Activated T-helper 9 cell treated with anti-CD3 and anti-CD28 coated beads, Interleukin-2, amount 50 U/mL, for 16 hours (primary cell): ENCODE data around the gene PDP2.

ENCODE experiments used
- DNase-seq: peaks from one replicate; pipeline ENCODE4 v3.0.0-alpha.2; 2020; ENCODE audit warnings: low read depth

The PDP2 gene

GRCh38 chr16:66904428-66904845 lies 24.1 kb downstream of the PDP2 start:
- DNase-seq, result no peak

- no peak for DNase-seq
These were observed 24.7 kb downstream of the PDP2 start for GRCh38 chr16:66904846-66905632.

GRCh38 chr16:66905633-66906539 lies 25.6 kb downstream of the PDP2 start:
- DNase-seq, result no peak

- DNase-seq, result no peak
These were observed 26.9 kb downstream of the PDP2 start for GRCh38 chr16:66906916-66907836.

- DNase-seq, result no peak
These were observed 27.8 kb downstream of the PDP2 start for GRCh38 chr16:66908116-66908515.

- DNase-seq, result no peak
These were observed 28.6 kb downstream of the PDP2 start for GRCh38 chr16:66908762-66909559.

- DNase-seq, result no peak
These were observed 30.0 kb downstream of the PDP2 start for GRCh38 chr16:66910175-66910940.

- no peak for DNase-seq
These were observed 30.8 kb downstream of the PDP2 start for GRCh38 chr16:66911112-66911511.

GRCh38 chr16:66911801-66912200 lies 31.5 kb downstream of the PDP2 start:
- no peak for DNase-seq

GRCh38 chr16:66913081-66913480 lies 32.8 kb downstream of the PDP2 start:
- no peak for DNase-seq

- DNase-seq, result no peak
These were observed 33.4 kb downstream of the PDP2 start for GRCh38 chr16:66913711-66914110.

- no peak for DNase-seq
These were observed 34.2 kb downstream of the PDP2 start for GRCh38 chr16:66914541-66914940.

GRCh38 chr16:66915041-66915440 lies 34.7 kb downstream of the PDP2 start:
- DNase-seq, result no peak

GRCh38 chr16:66916518-66916917 lies 36.2 kb downstream of the PDP2 start:
- DNase-seq, result no peak

- no peak for DNase-seq
These were observed 37.4 kb downstream of the PDP2 start for GRCh38 chr16:66917741-66918140.

GRCh38 chr16:66918355-66918754 lies 38.0 kb downstream of the PDP2 start:
- DNase-seq, result no peak

- no peak for DNase-seq
These were observed 38.7 kb downstream of the PDP2 start, which contains the start of gene CDH16 for GRCh38 chr16:66918803-66919568. TSS of gene CDH16 (minus strand) at chr16:66918885. CDS start at chr16:66918065, 820 bp downstream.

GRCh38 chr16:66919569-66920298 lies 39.4 kb downstream of the PDP2 start:
- DNase-seq, result no peak

- no peak for DNase-seq
These were observed 39.9 kb downstream of the PDP2 start for GRCh38 chr16:66920299-66920590.
